Measurements from ENCODE around the gene MS4A4A. TPM values are rescaled to one million over a fixed set of nuclear protein-coding genes. Genes with fewer than 3 reads are reported as not detected.

Gene MS4A4A
- total and polyA plus RNA-seq, 10 of the 15 experiments (the other 5 are each of a cell fraction or from before 2014, with no cell fraction given): 0.10 to 2.4 (median 0.68) TPM

GRCh38 chr11:60274416-60274815 lies 6.0 kb upstream of the MS4A4A start:
- H4K20me1 ChIP-seq (ENCODE audit: control insufficient read depth, insufficient read depth): no peaks in the 10 kb centered on the region
- no peak overlapping the region for H3K4me2 ChIP-seq (ENCODE audit: control insufficient read depth, insufficient read depth)
- FAIRE-seq (no peak), DNase-seq (ENCODE audit: low read depth, low spot score) (no peak), ATAC-seq (no peak)
- POLR2A ChIA-PET: no interaction called here
- CTCF ChIA-PET: interaction anchor here (1.0 to 3.2 kb wide), 5 partner anchors 10 to 344 kb away, joined by 3 to 20 read pairs (median 7); no protein-coding TSS in a partner anchor
- in situ Hi-C loops (cut with MboI) (loop anchor here (5.0 kb wide), 1 partner anchor 208 kb away; no protein-coding TSS in a partner anchor), intact Hi-C loops (cut with micrococcal nuclease; ENCODE audit: unreplicated experiment) (no loop called here)
- no peak for TF ChIP-seq HSF1 (IDR thresholded peaks at IDR 0.05; ENCODE audit: low read depth, low read length)
- no peak for TF ChIP-seq HDAC6 (IDR thresholded peaks at IDR 0.05; ENCODE audit: unreplicated experiment)
- TF ChIP-seq SPI1 (IDR thresholded peaks at IDR 0.05; ENCODE audit: borderline replicate concordance, insufficient read depth, low read depth, low read length): no peak
- TF ChIP-seq BMI1 (IDR thresholded peaks at IDR 0.05; ENCODE audit: borderline replicate concordance): no peak
- TF ChIP-seq, protein P1, sequence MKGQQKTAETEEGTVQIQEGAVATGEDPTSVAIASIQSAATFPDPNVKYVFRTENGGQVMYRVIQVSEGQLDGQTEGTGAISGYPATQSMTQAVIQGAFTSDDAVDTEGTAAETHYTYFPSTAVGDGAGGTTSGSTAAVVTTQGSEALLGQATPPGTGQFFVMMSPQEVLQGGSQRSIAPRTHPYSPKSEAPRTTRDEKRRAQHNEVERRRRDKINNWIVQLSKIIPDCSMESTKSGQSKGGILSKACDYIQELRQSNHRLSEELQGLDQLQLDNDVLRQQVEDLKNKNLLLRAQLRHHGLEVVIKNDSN (IDR thresholded peaks at IDR 0.05; ENCODE audit: borderline replicate concordance, extremely low read length, insufficient read depth, low read depth, low read length): no peak
- TF ChIP-seq RBBP5 (conservative IDR thresholded peaks at IDR 0.05): no peak
- no peak for TF ChIP-seq IKZF1 (conservative IDR thresholded peaks at IDR 0.05)
- no peak for TF ChIP-seq SMAD5 (IDR thresholded peaks at IDR 0.05; ENCODE audit: low read depth)
- TF ChIP-seq, protein P2, sequence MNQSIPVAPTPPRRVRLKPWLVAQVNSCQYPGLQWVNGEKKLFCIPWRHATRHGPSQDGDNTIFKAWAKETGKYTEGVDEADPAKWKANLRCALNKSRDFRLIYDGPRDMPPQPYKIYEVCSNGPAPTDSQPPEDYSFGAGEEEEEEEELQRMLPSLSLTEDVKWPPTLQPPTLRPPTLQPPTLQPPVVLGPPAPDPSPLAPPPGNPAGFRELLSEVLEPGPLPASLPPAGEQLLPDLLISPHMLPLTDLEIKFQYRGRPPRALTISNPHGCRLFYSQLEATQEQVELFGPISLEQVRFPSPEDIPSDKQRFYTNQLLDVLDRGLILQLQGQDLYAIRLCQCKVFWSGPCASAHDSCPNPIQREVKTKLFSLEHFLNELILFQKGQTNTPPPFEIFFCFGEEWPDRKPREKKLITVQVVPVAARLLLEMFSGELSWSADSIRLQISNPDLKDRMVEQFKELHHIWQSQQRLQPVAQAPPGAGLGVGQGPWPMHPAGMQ (IDR thresholded peaks at IDR 0.05; ENCODE audit: borderline replicate concordance): no peak
- TF ChIP-seq, protein P3, sequence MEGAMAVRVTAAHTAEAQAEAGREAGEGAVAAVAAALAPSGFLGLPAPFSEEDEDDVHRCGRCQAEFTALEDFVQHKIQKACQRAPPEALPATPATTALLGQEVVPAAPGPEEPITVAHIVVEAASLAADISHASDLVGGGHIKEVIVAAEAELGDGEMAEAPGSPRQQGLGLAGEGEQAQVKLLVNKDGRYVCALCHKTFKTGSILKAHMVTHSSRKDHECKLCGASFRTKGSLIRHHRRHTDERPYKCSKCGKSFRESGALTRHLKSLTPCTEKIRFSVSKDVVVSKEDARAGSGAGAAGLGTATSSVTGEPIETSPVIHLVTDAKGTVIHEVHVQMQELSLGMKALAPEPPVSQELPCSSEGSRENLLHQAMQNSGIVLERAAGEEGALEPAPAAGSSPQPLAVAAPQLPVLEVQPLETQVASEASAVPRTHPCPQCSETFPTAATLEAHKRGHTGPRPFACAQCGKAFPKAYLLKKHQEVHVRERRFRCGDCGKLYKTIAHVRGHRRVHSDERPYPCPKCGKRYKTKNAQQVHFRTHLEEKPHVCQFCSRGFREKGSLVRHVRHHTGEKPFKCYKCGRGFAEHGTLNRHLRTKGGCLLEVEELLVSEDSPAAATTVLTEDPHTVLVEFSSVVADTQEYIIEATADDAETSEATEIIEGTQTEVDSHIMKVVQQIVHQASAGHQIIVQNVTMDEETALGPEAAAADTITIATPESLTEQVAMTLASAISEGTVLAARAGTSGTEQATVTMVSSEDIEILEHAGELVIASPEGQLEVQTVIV (IDR thresholded peaks at IDR 0.05; ENCODE audit: borderline replicate concordance, partially characterized antibody): no peak
- TF ChIP-seq MLLT1 (IDR thresholded peaks at IDR 0.05): no peak
- no peak for TF ChIP-seq ZBED1 (IDR thresholded peaks at IDR 0.05; ENCODE audit: borderline replicate concordance)
- TF ChIP-seq NFXL1 (IDR thresholded peaks at IDR 0.05; ENCODE audit: borderline replicate concordance): no peak
- TF ChIP-seq ZNF622 (IDR thresholded peaks at IDR 0.05): no peak
- TF ChIP-seq PAX5 (IDR thresholded peaks at IDR 0.05; ENCODE audit: borderline replicate concordance, low read depth, low read length): no peak
- no peak for TF ChIP-seq SP1 (IDR thresholded peaks at IDR 0.05; ENCODE audit: low read depth, low read length)
- no peak for TF ChIP-seq STAT3 (IDR thresholded peaks at IDR 0.05; ENCODE audit: low read depth, low read length)
- no peaks in the 10 kb centered on the region for H3K36me3 ChIP-seq (ENCODE audit: control insufficient read depth in 2 of 2, insufficient read depth in 2 of 2, low read length in 1 of 2)
- no peak overlapping the region for H3K4me3 ChIP-seq
- H3K4me1 ChIP-seq (ENCODE audit: control insufficient read depth, insufficient read depth, low read length): no peaks in the 10 kb centered on the region
- no peak overlapping the region for H3K9ac ChIP-seq (ENCODE audit: control insufficient read depth, insufficient read depth, low read length)
- no peaks in the 10 kb centered on the region for H3K27me3 ChIP-seq (replicated peaks in 1 of 2; ENCODE audit: control insufficient read depth in 2 of 2, insufficient read depth in 2 of 2, low read length in 1 of 2)
- no peaks in the 10 kb centered on the region for H3K79me2 ChIP-seq (ENCODE audit: control insufficient read depth, insufficient read depth, low read length)
- no peak overlapping the region for H2AFZ ChIP-seq (ENCODE audit: control insufficient read depth, low read depth, low read length)
- peaks cover 2% of the 10 kb centered on the region; the same call in 2 of the 3 replicates for H3K9me3 ChIP-seq (replicated peaks; ENCODE audit: control insufficient read depth, insufficient read depth, low read length)
- SMC1A ChIA-PET (ENCODE audit: uncharacterized antibody, unreplicated experiment): interaction anchor here (1.2 to 3.3 kb wide), 7 partner anchors 9 to 353 kb away, joined by 3 to 17 read pairs (median 4); no protein-coding TSS in a partner anchor
- BruUV-seq (replicated peaks): no TSS peak
- RAD21 ChIA-PET (ENCODE audit: unreplicated experiment): interaction anchor here (2.7 kb wide), 1 partner anchor 9 kb away, joined by 11 read pairs; no protein-coding TSS in a partner anchor
- no peak overlapping the region for H3K27ac ChIP-seq (ENCODE audit: control insufficient read depth, insufficient read depth)

Data from GM12878 (cell line).